ENCODE measurements around the gene SNF8. TPM values are rescaled to one million over a fixed set of nuclear protein-coding genes. Genes with fewer than 3 reads are reported as not detected.

Gene SNF8
- total RNA-seq, 1 donor from 2014 or later, result 86.0 TPM

DNA sequence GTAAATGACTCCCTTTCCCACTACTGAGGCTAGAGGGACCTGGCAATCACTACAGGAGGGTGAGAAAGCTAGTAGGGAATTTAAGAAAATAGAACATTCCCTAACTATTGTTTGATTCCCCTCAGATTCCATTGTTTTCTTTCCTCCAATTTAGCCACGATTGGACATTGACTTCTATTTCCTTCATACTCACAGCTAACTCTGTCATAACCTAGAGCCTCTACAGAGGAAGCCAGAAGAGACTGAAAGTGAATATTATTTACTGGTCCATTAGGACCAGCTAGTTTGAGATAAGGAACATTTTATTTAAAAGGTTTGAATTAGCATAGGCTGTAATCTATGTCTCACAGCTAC is 14.9 kb downstream of the SNF8 start:
- DNase-seq (ENCODE audit: low read depth in 2 of 2), result peak in 1 of 2 donors; percentile 35

DNA sequence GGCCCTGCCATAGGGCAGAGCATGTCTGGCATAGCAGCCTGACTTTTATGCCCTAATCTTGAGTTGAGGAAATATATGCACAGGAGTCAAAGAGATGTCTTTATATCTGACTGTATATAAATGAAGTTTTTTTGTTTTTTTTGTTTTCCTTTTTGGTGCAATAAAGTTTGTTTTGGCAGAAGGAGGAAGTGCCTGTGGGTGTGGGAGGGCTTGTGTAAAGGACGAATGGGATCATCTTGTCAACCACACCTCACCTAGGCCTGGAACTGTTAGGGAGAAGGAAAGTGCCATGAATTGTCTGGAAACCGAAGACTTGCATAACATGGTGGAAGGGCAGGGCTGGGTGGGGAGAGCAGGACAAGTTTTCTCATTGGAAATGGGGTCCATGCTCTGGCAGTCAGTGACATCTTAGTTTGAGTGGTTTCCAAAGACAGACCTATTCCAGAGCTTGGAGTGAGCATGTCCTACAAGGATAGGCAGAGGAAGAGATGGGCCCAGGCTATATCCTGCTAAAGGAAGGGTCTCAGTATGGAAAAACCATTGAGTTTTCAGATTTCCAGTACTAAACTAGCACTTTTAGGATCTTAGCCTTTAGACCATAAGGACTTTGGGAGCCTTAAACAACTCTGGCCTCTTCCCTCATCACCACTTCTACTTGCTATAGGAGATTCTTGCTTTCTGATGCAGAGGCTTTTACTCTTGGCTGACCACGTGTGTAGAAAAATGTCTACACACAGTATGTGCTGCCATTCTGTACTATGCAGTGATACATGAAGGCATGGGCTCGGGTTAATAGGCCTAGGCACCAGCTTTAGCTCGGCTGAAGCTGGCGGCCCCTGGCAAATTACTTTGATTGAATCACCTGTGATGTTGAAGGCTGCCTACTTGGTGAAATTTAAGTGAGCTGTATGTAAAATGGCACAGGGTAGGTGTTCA is 15.5 kb downstream of the SNF8 start:
- DNase-seq (ENCODE audit: low read depth in 2 of 2), result no peak

DNA sequence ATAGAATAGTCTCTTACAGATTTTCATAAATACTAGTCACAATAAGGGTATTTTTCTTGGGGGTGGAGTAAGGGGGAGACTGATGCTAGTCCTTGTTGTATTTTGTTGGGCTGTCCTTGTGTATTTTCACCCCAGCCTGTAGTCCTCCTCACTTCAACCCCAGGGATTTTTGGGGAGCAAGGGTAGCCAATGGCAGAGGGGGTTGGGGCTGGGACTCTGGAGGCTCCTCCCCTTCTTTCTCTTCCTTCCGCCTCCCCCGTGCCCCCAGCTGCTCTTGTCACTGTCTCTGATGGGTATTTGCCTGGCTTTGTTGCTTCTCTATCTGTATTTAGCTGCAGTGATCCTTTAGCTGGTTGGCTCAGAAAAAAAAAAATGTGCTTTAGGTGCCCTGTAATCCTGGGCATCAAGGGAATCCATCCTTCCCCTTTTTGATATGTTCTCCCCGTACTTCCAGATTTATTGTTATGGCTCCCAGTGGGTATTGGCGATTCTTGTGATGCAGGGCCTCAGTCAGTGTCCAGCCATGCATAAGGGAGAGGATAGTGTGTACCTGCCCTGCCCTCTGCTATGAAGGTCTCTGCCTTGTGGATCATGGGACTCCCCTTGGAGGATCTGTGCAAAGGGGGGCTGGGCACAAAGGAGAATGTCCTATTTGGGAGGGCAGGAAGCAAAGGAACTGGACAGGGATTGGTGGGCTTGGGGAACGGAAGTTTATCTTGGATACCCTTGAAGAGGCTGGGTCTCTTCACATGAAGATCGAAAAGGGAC is 16.5 kb downstream of the SNF8 start:
- DNase-seq (ENCODE audit: low read depth in 2 of 2), result no peak

DNA sequence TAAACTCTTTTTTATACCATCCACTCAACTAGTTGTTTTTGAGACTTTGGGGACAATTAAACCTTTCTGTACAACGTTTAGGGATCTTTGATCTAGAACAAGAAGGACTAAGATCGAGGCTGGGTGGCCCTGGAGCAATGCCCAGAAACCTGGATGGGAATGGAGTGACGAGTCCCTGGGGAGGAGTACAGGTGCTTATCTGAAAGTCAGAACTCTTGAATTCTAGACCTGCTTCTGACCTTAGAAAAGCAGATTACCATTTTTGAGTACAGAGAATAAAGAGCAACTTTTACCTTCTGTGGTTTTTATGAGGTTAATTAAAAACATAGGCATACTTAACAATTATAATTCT is 18.7 kb downstream of the SNF8 start:
- no peak for DNase-seq (ENCODE audit: low read depth in 2 of 2)

- no peak for DNase-seq (ENCODE audit: low read depth in 2 of 2)
Observed at GRCh38 chr17:48925251-48925990, 19.2 kb downstream of the SNF8 start.

DNA sequence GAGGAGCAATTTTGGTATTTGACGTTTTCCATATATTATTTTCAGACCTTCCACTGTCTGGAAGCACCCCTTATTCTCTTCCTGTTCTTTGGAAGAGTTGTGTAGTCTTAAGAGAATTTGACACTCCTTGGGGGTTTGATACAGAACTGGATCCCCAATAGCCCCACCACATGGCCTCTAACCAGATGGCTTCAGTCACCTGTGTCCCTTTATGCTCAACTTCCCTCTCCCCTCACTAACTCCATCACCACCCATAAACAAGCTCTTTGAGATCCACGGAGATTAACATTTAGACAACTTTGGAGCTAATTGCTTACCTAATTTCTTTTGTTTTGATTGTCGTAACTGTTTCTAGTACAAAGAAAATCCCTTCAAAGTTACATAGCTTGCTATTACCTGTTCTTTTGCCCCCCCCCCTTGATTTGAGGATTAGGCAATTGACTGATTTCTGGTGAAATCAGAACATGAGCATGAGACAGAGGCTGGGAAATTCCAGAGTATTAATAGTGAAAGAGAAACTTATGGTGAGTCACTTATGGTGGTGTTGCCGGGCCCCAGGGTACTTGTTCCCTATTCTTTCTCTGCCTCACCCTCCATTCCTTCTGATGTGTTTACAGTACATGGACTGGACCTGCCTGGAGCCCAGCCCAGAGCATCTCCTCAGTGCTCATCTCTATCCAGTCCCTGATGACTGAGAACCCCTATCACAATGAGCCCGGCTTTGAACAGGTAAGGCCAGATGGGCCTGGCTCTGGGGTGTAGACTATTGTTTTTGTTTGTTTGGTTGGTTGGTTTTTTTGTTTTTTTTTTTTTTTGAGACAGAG is 29.0 kb downstream of the SNF8 start:
- peak; percentile 30 to 71 for DNase-seq (ENCODE audit: low read depth in 2 of 2)

DNA sequence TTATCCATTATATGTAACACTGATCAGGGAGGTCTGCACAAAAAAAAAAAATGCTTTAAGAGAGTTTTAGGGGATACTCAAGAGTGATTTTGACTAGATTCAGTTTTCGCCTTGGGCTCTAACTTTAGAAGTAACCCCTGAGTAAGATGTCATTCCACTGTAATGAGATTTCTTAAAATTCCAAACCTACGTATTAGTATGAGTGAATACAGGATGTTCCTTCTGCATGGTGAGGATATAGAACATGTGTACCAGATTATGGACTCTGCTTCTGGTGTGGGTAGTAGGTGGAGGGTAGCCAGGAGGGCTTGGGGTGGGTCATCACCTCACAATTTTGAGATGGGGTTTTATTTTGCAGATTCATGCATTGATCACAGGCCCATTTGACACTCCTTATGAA is 32.2 kb downstream of the SNF8 start:
- no peak for DNase-seq (ENCODE audit: low read depth in 2 of 2)

DNA sequence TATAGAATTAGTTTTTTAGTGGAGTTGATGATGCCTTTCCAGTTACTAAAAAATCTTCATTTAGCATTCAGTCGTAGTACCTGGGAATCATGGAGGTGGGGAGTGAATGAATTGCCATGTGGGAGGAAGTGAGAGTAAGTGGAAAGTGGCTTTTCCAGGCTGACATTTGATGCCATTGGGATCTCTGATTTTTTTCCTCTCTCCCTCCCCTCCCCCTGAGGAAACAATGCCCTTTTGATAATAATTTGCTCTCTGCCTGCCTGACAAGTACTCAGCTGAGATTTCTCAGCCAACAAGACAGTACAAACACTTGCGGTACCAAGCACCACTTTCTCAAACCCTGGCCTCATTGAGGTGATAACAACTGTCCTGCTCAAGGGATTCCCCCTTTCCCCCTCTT is 34.3 kb downstream of the SNF8 start:
- DNase-seq (ENCODE audit: low read depth in 2 of 2), result peak in 1 of 2 donors; percentile 14

- peak; percentile 5 to 44 for DNase-seq (ENCODE audit: low read depth in 2 of 2)
Observed at GRCh38 chr17:48909783-48910182, 34.9 kb downstream of the SNF8 start.

DNA sequence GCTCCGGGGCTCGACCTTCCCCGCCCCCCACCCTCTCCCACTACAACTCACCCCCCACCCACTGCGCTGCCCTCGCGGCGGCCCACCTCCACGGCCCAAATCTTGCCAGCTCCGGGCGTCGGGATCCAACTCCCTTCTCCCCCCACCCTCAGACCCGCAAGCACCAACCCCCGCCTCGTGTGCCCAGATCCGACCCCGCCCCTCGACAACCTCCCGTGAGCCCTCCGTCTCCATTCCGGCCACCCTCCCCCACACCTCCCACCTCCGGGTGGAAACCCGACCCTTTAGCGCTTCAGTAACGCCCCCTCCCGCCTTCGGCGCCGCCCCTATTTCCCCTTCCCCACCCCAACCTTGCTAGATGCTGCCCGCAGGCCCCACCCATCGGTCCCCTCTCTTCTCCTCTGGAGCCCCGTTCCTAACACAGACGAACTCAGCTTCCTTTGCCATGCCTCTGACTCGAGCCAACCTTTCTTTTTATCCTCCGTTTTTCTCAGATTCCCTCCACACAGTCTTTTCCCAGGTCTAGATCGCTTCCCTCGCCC is 35.7 kb downstream of the SNF8 start:
- peak; percentile 76 to 93 for DNase-seq (ENCODE audit: low read depth in 2 of 2)

- DNase-seq (ENCODE audit: low read depth in 2 of 2), result peak; percentile 89 to 96
Observed at GRCh38 chr17:48908047-48908843, 36.4 kb downstream of the SNF8 start, which contains the start of gene UBE2Z. TSS of gene UBE2Z (plus strand) at chr17:48908407. CDS start at chr17:48908504, 97 bp downstream.

- DNase-seq (ENCODE audit: low read depth in 2 of 2), result peak; percentile 64 to 73
Observed at GRCh38 chr17:48907713-48908046, 37.0 kb downstream of the SNF8 start.

GRCh38 chr17:48905987-48906515 is 38.6 kb downstream of the SNF8 start:
- no peak for DNase-seq (ENCODE audit: low read depth in 2 of 2)

GRCh38 chr17:48904428-48904827 is 40.2 kb downstream of the SNF8 start:
- no peak for DNase-seq (ENCODE audit: low read depth in 2 of 2)

DNA sequence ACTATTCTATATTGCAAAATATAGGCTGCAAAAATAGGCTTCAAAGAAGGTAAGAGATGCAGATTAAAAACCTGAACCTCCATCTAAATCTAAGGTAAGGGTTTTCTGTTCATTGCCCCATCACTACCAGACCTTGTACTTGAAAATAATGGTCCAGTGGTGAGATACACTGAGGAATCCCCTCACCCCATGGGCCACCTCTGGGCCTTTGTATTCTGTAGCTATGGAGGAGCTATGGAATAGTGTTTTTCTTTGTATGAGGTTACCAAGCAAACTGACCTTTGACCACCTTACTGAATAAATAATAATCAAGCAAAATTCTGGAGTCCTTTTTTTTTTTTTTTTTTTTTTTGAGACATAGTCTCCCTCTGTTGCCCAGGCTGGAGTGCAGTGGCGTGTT is 41.2 kb downstream of the SNF8 start:
- no peak for DNase-seq (ENCODE audit: low read depth in 2 of 2)

- DNase-seq (ENCODE audit: low read depth in 2 of 2), result no peak
Observed at GRCh38 chr17:48901241-48901640, 43.4 kb downstream of the SNF8 start.

DNA sequence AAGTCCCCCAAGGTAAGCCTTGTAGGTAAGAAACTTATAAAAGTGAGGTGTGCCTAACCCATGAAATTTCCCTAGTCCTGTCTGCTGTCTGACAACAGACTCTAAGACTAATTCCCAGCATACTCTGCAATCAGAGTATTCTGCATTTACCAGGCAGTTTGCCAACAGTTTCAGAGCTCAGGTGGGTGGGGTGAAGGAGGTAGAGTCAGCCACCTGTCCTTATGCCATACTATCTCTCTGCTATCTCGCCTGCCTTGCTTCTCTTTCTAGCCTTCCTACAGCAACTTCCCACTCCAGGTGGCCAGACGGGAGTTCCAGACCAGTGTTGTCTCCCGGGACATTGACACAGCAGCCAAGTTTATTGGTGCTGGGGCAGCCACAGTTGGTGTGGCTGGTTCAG is 49.8 kb downstream of the SNF8 start:
- no peak for DNase-seq (ENCODE audit: low read depth in 2 of 2)

DNA sequence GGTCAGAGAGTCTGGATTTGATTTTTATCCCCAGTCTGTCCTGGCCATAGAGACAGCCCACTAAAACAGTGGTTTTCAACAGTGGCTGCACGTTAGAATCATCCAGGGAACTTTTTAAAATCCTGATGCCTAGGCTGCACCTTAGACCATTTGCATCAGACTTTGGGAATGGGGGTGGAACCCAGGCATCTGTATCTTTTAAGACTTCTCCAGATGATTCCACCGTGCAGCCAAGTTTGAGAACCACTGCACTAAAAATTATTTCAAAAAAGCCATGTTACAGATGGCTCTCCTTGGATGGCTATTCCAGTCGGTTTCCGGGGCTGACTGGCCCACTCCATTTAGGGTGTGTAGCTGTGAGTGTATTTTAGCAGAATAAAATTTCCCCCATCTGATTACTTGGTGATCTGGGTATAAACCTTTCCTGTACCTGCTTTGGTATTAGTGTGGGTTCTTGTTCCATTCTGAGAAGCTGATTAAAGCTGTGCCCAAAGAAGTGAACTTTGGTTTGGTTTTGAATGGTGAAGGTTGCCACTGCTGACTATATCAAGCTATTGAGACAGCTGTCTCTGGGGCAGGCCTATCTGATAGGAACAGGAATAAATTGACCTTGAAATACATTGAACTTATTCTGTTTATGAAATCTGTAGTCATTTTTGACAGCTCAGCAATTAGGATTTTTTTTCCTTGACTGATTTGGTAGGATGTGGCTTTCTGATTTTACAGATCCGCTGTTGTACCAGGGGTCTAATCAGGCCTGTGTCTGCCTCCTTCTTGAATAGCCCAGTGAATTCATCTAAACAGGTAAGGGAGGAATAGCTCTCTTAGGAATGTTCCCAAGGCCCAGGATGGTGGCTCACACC is 50.8 kb downstream of the SNF8 start:
- DNase-seq (ENCODE audit: low read depth in 2 of 2), result no peak
